Cardiac muscle cell (in vitro differentiated cells and primary cell): Measurements from ENCODE around the gene GNB3. TPM values are rescaled to one million over a fixed set of nuclear protein-coding genes. Genes with fewer than 3 reads are reported as not detected.

Experiments used
- DNase-seq, 2 donors: peaks; one replicate each; pipeline versions ENCODE4 v3.0.0 to v3.0.0-alpha.2; 2010 to 2017; ENCODE audit warnings: low read depth in 1 of 2, low spot score in 1 of 2
- H3K27ac ChIP-seq: fragments of 200-600 bp; sonication (generic); 2 replicates; pipeline ENCODE4 v1.5.1; 2016
- H3K27me3 ChIP-seq: fragments of 200-600 bp; sonication (generic); 2 replicates; pipeline ENCODE4 v1.6.0; 2016; ENCODE audit warnings: control low read depth
- H3K36me3 ChIP-seq: fragments of 200-600 bp; sonication (generic); 2 replicates; pipeline ENCODE4 v1.5.1; 2016; ENCODE audit warnings: control low read depth
- H3K4me1 ChIP-seq: fragments of 200-600 bp; sonication (generic); 2 replicates; pipeline ENCODE4 v1.8.1; 2017; ENCODE audit warnings: low read depth, mild to moderate bottlenecking, mixed run types
- H3K4me3 ChIP-seq: fragments of 200-600 bp; sonication (generic); 2 replicates; pipeline ENCODE4 v1.5.1; 2016; ENCODE audit warnings: mild to moderate bottlenecking
- H3K9me3 ChIP-seq: fragments of 200-600 bp; sonication (generic); 2 replicates; pipeline ENCODE4 v1.5.1; 2017; ENCODE audit warnings: low read depth, mild to moderate bottlenecking, control low read depth
- polyA plus RNA-seq: library from polyadenylated mRNA; unstranded; fragments of >200 nt; fragmentation: Nextera tagmentation; extraction: Ambion mirVana; gene quantifications from 2 replicates; pipeline ENCODE4 v1.2.1, GENCODE V29; 2016
- total RNA-seq: library from RNA; depleted of rRNA; stranded (reverse); fragments of >200 nt; gene quantifications from 2 replicates; pipeline ENCODE4 v1.2.3, GENCODE V29; 2016
- TF ChIP-seq, protein P1 (sequence below): IDR thresholded peaks from 2 replicates; pipeline ENCODE4 v1.5.1; 2012; ENCODE audit warnings: low read depth, mild to moderate bottlenecking, low read length

Gene GNB3
- total and polyA plus RNA-seq, 2 experiments from 2014 or later: 1.7 to 5.2 TPM

DNA sequence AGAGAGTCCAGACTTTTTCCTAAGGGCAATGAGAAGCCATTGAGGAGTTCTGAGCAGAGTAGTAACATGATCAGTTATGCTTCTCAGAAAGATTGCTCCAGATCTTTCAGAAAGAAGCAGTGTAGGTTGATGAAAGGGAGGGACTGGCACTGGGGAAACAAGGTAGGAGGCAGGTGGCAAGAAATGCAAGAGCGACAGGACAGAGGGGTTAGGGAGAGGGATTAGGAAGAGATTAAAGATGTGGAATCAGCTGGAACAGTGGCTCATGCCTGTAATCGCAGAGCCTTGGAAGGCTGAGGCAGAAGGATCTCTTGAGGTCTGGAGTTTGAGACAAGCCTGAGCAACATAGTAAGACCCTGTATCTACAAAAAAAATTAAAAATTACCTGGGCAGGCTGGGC, 7.0 kb downstream of the GNB3 start:
- Histone ChIP-seq H3K9me3 (no peaks in the 10 kb centered on the region), H3K27ac (no peak overlapping the region), H3K4me1 (no peaks in the 10 kb centered on the region), H3K36me3 (peaks cover 2% of the 10 kb centered on the region), H3K4me3 (no peak overlapping the region), H3K27me3 (no peaks in the 10 kb centered on the region)
- TF ChIP-seq, protein P1, sequence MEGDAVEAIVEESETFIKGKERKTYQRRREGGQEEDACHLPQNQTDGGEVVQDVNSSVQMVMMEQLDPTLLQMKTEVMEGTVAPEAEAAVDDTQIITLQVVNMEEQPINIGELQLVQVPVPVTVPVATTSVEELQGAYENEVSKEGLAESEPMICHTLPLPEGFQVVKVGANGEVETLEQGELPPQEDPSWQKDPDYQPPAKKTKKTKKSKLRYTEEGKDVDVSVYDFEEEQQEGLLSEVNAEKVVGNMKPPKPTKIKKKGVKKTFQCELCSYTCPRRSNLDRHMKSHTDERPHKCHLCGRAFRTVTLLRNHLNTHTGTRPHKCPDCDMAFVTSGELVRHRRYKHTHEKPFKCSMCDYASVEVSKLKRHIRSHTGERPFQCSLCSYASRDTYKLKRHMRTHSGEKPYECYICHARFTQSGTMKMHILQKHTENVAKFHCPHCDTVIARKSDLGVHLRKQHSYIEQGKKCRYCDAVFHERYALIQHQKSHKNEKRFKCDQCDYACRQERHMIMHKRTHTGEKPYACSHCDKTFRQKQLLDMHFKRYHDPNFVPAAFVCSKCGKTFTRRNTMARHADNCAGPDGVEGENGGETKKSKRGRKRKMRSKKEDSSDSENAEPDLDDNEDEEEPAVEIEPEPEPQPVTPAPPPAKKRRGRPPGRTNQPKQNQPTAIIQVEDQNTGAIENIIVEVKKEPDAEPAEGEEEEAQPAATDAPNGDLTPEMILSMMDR: no peak
- no peak for DNase-seq

DNA sequence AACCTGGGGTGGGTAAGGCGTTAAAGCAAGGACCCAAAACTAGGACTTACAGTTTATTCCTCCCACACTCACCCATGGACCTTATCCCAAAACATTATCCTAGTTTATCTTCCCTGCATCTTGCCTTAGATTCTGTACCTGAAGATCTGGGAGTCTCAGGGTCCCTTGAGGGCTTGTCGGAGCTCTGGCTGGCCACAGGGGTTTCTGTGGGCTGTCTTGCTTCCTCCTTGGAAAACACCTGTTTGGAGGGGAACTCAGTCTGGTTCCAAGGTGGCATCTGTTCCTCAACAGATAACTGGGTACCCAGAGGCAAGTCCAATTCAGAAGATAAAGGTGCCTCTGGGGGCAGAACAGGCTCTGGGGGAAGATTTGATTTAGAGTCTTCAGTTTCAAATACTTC, 8.7 kb downstream of the GNB3 start:
- Histone ChIP-seq H3K4me1 (no peaks in the 10 kb centered on the region), H3K27me3 (no peaks in the 10 kb centered on the region), H3K27ac (no peak overlapping the region), H3K9me3 (no peaks in the 10 kb centered on the region), H3K4me3 (no peak overlapping the region), H3K36me3 (peaks cover 2% of the 10 kb centered on the region)
- DNase-seq: no peak
- TF ChIP-seq, protein P1: no peak

DNA sequence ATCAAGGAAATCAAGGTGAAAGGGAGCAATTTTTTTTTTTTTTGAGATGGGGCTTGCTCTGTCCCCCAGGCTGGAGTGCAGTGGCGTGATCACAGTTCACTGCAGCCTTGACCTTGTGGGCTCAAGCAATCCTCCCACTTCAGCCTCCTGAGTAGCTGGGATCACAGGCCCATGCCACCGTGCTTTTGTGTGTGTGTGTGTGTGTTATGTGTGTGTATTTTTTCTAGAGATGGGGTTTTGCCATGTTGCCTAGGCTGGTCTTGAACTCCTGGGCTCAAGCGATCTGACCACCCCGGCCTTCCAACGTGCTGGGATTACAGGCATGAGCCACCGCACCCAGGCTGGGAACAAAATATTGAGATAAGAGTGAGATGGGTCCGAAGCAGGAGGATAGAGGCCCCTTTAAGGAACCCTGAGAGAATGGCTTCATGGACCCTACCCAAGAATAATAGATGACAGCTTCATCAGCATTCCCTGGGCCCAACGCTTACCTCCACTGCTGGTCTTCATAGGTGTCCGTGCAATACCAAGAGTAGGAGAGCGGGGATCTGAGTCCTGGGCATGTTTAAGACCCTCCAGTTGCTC, 9.3 kb downstream of the GNB3 start:
- Histone ChIP-seq H3K4me1 (no peaks in the 10 kb centered on the region), H3K4me3 (peak overlapping the region; percentile 53), H3K27ac (no peak overlapping the region), H3K9me3 (no peaks in the 10 kb centered on the region), H3K36me3 (peaks cover 2% of the 10 kb centered on the region), H3K27me3 (no peaks in the 10 kb centered on the region)
- no peak for DNase-seq
- TF ChIP-seq, protein P1: no peak

DNA sequence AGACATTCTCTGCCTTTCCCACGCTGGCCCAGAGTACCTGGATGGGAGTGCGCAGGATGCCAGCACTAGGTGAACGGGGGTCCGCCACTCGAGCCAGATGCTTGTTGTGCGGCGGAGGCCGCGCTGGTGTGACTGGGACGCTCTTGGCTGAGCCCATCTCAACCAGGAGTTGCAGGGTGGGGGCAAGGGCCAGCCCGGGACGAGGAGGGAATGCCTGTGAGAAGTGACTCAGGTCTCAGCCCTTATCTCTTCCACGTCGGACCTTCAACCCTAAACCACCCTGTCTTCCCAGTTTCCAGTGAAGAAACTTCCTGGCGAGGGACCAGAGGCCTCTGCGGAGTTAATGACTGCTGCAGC, 10.0 kb downstream of the GNB3 start:
- TF ChIP-seq, protein P1: no peak
- H3K27ac ChIP-seq: no peak overlapping the region
- peak overlapping the region; percentile 53 for H3K4me3 ChIP-seq
- no peak for DNase-seq
- no peaks in the 10 kb centered on the region for H3K4me1 ChIP-seq
- no peaks in the 10 kb centered on the region for H3K27me3 ChIP-seq
- peaks cover 4% of the 10 kb centered on the region for H3K36me3 ChIP-seq
- no peaks in the 10 kb centered on the region for H3K9me3 ChIP-seq

DNA sequence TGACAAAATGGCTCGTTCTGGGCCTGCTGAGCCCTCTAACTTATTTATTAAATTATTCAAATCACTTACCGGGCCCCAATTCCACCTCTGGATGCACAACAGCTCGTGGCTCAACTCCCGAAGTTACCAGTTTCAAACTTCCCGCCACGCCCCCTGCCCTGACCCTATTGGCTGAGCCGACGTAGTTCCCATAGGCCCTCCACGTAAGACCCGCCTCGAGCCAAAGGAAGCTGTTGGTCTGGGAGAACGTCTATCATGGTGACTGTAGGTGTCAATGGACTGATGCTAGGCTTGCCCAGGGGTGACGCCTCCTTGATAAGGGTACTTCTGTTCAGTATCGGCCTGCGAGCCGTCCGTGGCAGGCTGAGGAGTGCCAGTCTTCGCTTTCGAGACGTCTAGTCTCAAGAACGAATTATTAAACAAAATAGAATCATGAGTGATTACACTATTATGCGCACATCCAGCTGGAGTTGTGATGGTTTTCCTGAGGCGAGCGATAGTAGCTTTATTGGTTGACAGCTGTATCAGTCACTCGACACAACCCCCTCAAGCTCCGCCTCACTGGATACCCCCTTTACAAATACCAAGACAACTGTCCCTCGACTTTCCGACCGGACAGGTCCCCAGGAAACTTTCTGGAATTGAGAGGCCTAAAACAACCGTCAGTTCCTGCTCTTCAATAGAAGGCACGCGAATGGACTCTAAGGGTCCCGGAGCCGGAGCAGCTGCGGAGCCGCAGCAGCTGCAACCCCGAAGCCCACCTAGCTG, 10.6 kb downstream of the GNB3 start, which contains the start of gene CDCA3:
Gene CDCA3, minus strand, starts transcription at position 134 of the 768 bp plus-strand sequence. CDS start 334 bp downstream, outside the sequence.
- no peaks in the 10 kb centered on the region for H3K27me3 ChIP-seq
- peak; percentile 98 to 99 for DNase-seq
- H3K27ac ChIP-seq: peak within 1 kb of the TSS; percentile 84
- TF ChIP-seq, protein P1: no peak
- peak within 1 kb of the TSS; percentile 53 for H3K4me3 ChIP-seq
- H3K36me3 ChIP-seq: peaks cover 8% of the 10 kb centered on the region
- no peaks in the 10 kb centered on the region for H3K9me3 ChIP-seq
- H3K4me1 ChIP-seq: no peaks in the 10 kb centered on the region
